ENCODE data around the gene SYNJ1.
"Not testable (repeated sequence)": the region's sequence is repeated elsewhere in the genome, so short reads cannot be mapped to it uniquely, and the experiment has no call there.

Gene SYNJ1

GRCh38 chr21:32736083-32736482 is 8.3 kb upstream of the SYNJ1 start:
- not testable (repeated sequence) for DNase-seq (ENCODE audit: low read depth)

- no peak for DNase-seq (ENCODE audit: low read depth)
Measured at GRCh38 chr21:32735524-32735923, 7.7 kb upstream of the SYNJ1 start.

GRCh38 chr21:32733990-32734613 is 6.3 kb upstream of the SYNJ1 start:
- no peak for DNase-seq (ENCODE audit: low read depth)

GRCh38 chr21:32733356-32733755 is 5.5 kb upstream of the SYNJ1 start:
- no peak for DNase-seq (ENCODE audit: low read depth)

GRCh38 chr21:32732544-32732943 is 4.7 kb upstream of the SYNJ1 start:
- no peak for DNase-seq (ENCODE audit: low read depth)

GRCh38 chr21:32728848-32729247 is 1.0 kb upstream of the SYNJ1 start:
- DNase-seq (ENCODE audit: low read depth) = no peak

- DNase-seq (ENCODE audit: low read depth) = no peak
Measured at GRCh38 chr21:32728456-32728839, 635 bp upstream of the SYNJ1 start.

GRCh38 chr21:32726839-32727686 is 750 bp downstream of the SYNJ1 start:
- no peak for DNase-seq (ENCODE audit: low read depth)

GRCh38 chr21:32719085-32719484 is 8.7 kb downstream of the SYNJ1 start:
- DNase-seq (ENCODE audit: low read depth) = no peak

- no peak for DNase-seq (ENCODE audit: low read depth)
Measured at GRCh38 chr21:32717851-32718316, 9.9 kb downstream of the SYNJ1 start.

GRCh38 chr21:32716486-32716885 is 11.3 kb downstream of the SYNJ1 start:
- no peak for DNase-seq (ENCODE audit: low read depth)

GRCh38 chr21:32713726-32714125 is 14.1 kb downstream of the SYNJ1 start:
- DNase-seq (ENCODE audit: low read depth) = no peak

- no peak for DNase-seq (ENCODE audit: low read depth)
Measured at GRCh38 chr21:32712641-32713040, 15.2 kb downstream of the SYNJ1 start.

GRCh38 chr21:32712043-32712442 is 15.8 kb downstream of the SYNJ1 start:
- DNase-seq (ENCODE audit: low read depth) = no peak

- DNase-seq (ENCODE audit: low read depth) = no peak
Measured at GRCh38 chr21:32710987-32711386, 16.8 kb downstream of the SYNJ1 start.

- DNase-seq (ENCODE audit: low read depth) = no peak
Measured at GRCh38 chr21:32710069-32710784, 17.6 kb downstream of the SYNJ1 start.

GRCh38 chr21:32708069-32708468 is 19.7 kb downstream of the SYNJ1 start:
- DNase-seq (ENCODE audit: low read depth) = no peak

GRCh38 chr21:32705901-32706300 is 21.9 kb downstream of the SYNJ1 start:
- no peak for DNase-seq (ENCODE audit: low read depth)

GRCh38 chr21:32705139-32705538 is 22.7 kb downstream of the SYNJ1 start:
- DNase-seq (ENCODE audit: low read depth) = no peak

GRCh38 chr21:32702702-32703101 is 25.1 kb downstream of the SYNJ1 start:
- no peak for DNase-seq (ENCODE audit: low read depth)

GRCh38 chr21:32698971-32699693 is 28.7 kb downstream of the SYNJ1 start:
- no peak for DNase-seq (ENCODE audit: low read depth)

- no peak for DNase-seq (ENCODE audit: low read depth)
Measured at GRCh38 chr21:32698286-32698685, 29.5 kb downstream of the SYNJ1 start.

Data from stimulated activated CD8-positive, alpha-beta memory T cell treated with anti-CD3 and anti-CD28 coated beads, Interleukin-7, amount 100 ng/mL, for 24 hours (primary cell).